Measurements from ENCODE around the gene TGIF2LY.
"Not testable (repeated sequence)": the region's sequence is repeated elsewhere in the genome, so short reads cannot be mapped to it uniquely, and the experiment has no call there.

TGIF2LY gene

DNA sequence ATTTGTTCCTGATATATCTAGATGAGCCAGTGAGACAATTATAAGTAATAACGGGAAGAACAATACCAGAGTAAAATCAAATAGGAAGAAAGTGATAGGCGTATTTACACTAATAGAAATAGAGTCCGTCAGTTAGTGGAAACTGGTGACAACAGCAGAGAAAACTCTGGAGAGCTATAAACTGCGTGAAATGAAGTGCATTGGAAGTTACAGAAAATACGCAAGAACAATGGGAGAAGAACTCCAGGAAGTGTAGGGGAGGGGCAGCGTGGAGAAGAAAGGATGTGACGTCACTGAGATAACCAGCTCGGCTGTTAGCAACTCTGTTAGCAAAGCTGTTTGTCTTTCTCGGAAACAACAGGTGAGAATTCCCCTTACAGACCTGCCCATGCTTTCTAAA, at the start of gene TGIF2LY:
Gene TGIF2LY (plus strand): TSS at position 301 of the 400 bp plus-strand sequence. CDS start 178 bp downstream, outside the sequence.
- not testable (repeated sequence) for DNase-seq (ENCODE audit: extremely low read depth, low read depth)
